ENCODE results near the gene EVC. TPM values are rescaled to one million over a fixed set of nuclear protein-coding genes. Genes with fewer than 3 reads are reported as not detected.

EVC gene
- total and polyA plus RNA-seq, 2 of the 4 experiments (the other 2 are of a cell fraction), result 16.8 to 18.9 TPM

DNA sequence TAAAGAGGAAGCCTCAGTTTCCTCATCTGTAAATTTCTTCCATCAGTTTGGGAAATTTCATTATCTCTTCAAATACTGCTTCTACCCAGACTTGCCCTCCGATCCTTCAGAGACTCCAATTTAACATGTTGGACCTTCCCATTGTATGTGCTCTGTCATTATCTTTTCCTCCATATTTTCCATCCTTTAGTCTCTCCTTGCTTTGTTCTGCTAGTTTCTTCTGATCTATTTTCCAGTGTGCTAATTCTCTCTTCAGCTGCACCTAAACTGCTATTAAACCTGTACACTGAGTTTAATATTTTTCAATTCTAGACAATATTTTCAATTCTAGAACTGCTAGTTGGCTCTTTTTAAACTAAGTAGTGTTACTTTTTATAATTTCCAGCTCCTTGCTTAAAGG is 65.5 kb downstream of the EVC start:
- Histone ChIP-seq H3K27ac (ENCODE audit: insufficient read depth, low read length) (no peak overlapping the region), H3K4ac (ENCODE audit: low read depth, low read length) (no peak overlapping the region), H3K18ac (ENCODE audit: low read depth, low read length) (no peak overlapping the region), H2AFZ (replicated peaks; ENCODE audit: low read length, poor library complexity) (no peak overlapping the region), H3K4me2 (ENCODE audit: low read depth, low read length) (no peak overlapping the region), H3K79me1 (ENCODE audit: low read depth in 1 of 2, low read length in 2 of 2) (peaks cover 21 to 46% of the 10 kb centered on the region in 2 experiments), H3K9me3 (ENCODE audit: control insufficient read depth, insufficient read depth, low read length) (peaks cover 4% of the 10 kb centered on the region; the same call in 1 of the 2 replicates), H2BK5ac (ENCODE audit: low read depth, low read length, poor library complexity, severe bottlenecking) (no peak overlapping the region), H3K36me3 (ENCODE audit: control insufficient read depth, insufficient read depth, low read length) (peaks cover 8% of the 10 kb centered on the region; the same call in 1 of the 2 replicates), H3K9ac (ENCODE audit: low read depth, low read length) (no peak overlapping the region), H3K4me1 (ENCODE audit: control insufficient read depth, insufficient read depth, low read length) (peaks cover 15% of the 10 kb centered on the region), H4K5ac (ENCODE audit: low read depth, low read length) (no peak overlapping the region), H2AK5ac (ENCODE audit: low read depth, low read length) (no peak overlapping the region), H3K4me3 (ENCODE audit: insufficient read depth, low read depth, low read length) (no peak overlapping the region), H3K9me1 (ENCODE audit: insufficient read depth, low read length) (peaks cover 27% of the 10 kb centered on the region), H2BK15ac (ENCODE audit: low read depth, low read length) (no peak overlapping the region), H2AK9ac (replicated peaks; ENCODE audit: low read depth, low read length, poor library complexity) (no peak overlapping the region), H3K23ac (ENCODE audit: low read depth, low read length) (no peak overlapping the region), H3K27me3 (ENCODE audit: control insufficient read depth, insufficient read depth, low read length) (no peaks in the 10 kb centered on the region), H4K91ac (ENCODE audit: insufficient read depth, low read depth, low read length) (no peak overlapping the region), H3K56ac (ENCODE audit: extremely low read depth, insufficient read depth, low read length) (no peak overlapping the region), H2BK20ac (ENCODE audit: low read depth, low read length) (no peak overlapping the region), H4K8ac (ENCODE audit: low read depth in 2 of 2, low read length in 2 of 2) (no peak overlapping the region), H4K20me1 (ENCODE audit: insufficient read depth, low read length) (no peaks in the 10 kb centered on the region; the same call in 1 of the 2 replicates), H2BK120ac (ENCODE audit: low read depth, low read length) (no peak overlapping the region), H3K14ac (replicated peaks; ENCODE audit: low read depth, low read length) (no peak overlapping the region)
- BruUV-seq (replicated peaks), result no TSS peak
- ATAC-seq (ENCODE audit: low read depth), result no peak
- TF ChIP-seq POLR2A (IDR thresholded peaks at IDR 0.05; ENCODE audit: low read depth, low read length), result no peak
- TF ChIP-seq RFX5 (IDR thresholded peaks at IDR 0.05; ENCODE audit: low read depth, low read length), result no peak
- no peak for TF ChIP-seq RCOR1 (IDR thresholded peaks at IDR 0.05; ENCODE audit: insufficient replicate concordance, low read length)
- TF ChIP-seq CEBPB (IDR thresholded peaks at IDR 0.05; ENCODE audit: low read depth, low read length), result no peak
- no peak for TF ChIP-seq RAD21 (IDR thresholded peaks at IDR 0.05; ENCODE audit: low read length)
- TF ChIP-seq FOS (IDR thresholded peaks at IDR 0.05; ENCODE audit: low read depth, low read length), result no peak
- TF ChIP-seq, protein P1, sequence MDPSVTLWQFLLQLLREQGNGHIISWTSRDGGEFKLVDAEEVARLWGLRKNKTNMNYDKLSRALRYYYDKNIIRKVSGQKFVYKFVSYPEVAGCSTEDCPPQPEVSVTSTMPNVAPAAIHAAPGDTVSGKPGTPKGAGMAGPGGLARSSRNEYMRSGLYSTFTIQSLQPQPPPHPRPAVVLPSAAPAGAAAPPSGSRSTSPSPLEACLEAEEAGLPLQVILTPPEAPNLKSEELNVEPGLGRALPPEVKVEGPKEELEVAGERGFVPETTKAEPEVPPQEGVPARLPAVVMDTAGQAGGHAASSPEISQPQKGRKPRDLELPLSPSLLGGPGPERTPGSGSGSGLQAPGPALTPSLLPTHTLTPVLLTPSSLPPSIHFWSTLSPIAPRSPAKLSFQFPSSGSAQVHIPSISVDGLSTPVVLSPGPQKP (IDR thresholded peaks at IDR 0.05; ENCODE audit: borderline replicate concordance, low read depth, low read length), result no peak
- TF ChIP-seq MAFK (IDR thresholded peaks at IDR 0.05; ENCODE audit: low read depth, low read length), result no peak
- TF ChIP-seq MAZ (IDR thresholded peaks at IDR 0.05; ENCODE audit: borderline replicate concordance, low read depth, low read length), result no peak
- TF ChIP-seq NFE2L2 (IDR thresholded peaks at IDR 0.05; ENCODE audit: low read depth, low read length), result no peak
- TF ChIP-seq SMC3 (IDR thresholded peaks at IDR 0.05; ENCODE audit: low read depth, low read length), result no peak
- TF ChIP-seq, protein P2, sequence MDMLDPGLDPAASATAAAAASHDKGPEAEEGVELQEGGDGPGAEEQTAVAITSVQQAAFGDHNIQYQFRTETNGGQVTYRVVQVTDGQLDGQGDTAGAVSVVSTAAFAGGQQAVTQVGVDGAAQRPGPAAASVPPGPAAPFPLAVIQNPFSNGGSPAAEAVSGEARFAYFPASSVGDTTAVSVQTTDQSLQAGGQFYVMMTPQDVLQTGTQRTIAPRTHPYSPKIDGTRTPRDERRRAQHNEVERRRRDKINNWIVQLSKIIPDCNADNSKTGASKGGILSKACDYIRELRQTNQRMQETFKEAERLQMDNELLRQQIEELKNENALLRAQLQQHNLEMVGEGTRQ (IDR thresholded peaks at IDR 0.05; ENCODE audit: low read depth, low read length), result no peak
- no peak for TF ChIP-seq MXI1 (IDR thresholded peaks at IDR 0.05; ENCODE audit: borderline replicate concordance, low read depth, low read length)
- no peak for TF ChIP-seq CHD1 (IDR thresholded peaks at IDR 0.05; ENCODE audit: low read depth, low read length)
- TF ChIP-seq, protein P3, sequence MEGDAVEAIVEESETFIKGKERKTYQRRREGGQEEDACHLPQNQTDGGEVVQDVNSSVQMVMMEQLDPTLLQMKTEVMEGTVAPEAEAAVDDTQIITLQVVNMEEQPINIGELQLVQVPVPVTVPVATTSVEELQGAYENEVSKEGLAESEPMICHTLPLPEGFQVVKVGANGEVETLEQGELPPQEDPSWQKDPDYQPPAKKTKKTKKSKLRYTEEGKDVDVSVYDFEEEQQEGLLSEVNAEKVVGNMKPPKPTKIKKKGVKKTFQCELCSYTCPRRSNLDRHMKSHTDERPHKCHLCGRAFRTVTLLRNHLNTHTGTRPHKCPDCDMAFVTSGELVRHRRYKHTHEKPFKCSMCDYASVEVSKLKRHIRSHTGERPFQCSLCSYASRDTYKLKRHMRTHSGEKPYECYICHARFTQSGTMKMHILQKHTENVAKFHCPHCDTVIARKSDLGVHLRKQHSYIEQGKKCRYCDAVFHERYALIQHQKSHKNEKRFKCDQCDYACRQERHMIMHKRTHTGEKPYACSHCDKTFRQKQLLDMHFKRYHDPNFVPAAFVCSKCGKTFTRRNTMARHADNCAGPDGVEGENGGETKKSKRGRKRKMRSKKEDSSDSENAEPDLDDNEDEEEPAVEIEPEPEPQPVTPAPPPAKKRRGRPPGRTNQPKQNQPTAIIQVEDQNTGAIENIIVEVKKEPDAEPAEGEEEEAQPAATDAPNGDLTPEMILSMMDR (conservative IDR thresholded peaks at IDR 0.05; ENCODE audit: low read depth, low read length), result no peak
- TF ChIP-seq BHLHE40 (IDR thresholded peaks at IDR 0.05; ENCODE audit: low read depth, low read length), result no peak
- CTCF ChIA-PET, result no interaction called here
- intact Hi-C loops (cut with micrococcal nuclease), result no loop called here
- POLR2A ChIA-PET (ENCODE audit: unreplicated experiment), result no interaction called here
- 100% methylated on average over 1 of the region's 1 CpG; no CpG with 5 or more reads in 1 of the 2 experiments for WGBS, 2 experiments (ENCODE audit: extremely low coverage in 2 of 2, insufficient read length in 1 of 2)
- in situ Hi-C loops (cut with MboI; ENCODE audit: low sequenced_read_pairs), result no loop called here
- dilution Hi-C loops (cut with HindIII; ENCODE audit: low sequenced_read_pairs, unreplicated experiment), result no loop called here
- DNase-seq, result no peak

Data from IMR-90 (cell line).